ENCODE results near the gene C1QTNF8. TPM values are rescaled to one million over a fixed set of nuclear protein-coding genes. Genes with fewer than 3 reads are reported as not detected.

The C1QTNF8 gene
- total and polyA plus RNA-seq, 4 donors = not detected

DNA sequence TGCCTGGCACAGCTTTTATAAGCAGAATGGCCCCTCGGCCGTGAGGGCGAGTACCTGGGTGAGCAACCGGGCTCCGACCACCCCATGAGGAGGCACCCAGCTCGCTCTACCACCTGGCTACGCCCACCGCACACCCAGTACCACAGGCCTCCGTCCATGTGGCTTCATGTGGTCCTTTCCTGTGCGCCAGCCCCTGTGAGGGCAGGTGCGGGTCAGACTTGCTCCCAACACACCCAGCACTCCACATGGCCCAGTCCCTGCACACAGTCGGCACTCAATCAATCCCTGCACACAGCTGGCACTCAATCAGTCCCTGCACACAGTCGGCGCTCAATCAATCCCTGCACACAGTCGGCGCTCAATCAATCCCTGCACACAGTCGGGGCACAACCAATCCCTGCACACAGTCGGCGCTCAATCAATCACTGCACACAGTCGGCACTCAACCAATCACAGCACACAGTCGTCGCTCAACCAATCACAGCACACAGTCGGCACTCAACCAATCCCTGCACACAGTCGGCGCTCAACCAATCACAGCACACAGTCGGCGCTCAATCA lies 4.0 kb downstream of the C1QTNF8 start:
- DNase-seq (ENCODE audit: low spot score) = no peak
- peaks cover 5 to 14% (median 8%) of the 10 kb centered on the region in 4 donors for H3K4me1 ChIP-seq (ENCODE audit: control insufficient read depth in 4 of 4, insufficient read depth in 4 of 4, low read length in 3 of 4)
- no peaks in the 10 kb centered on the region for H3K9me3 ChIP-seq (ENCODE audit: control insufficient read depth in 4 of 4, low read length in 3 of 4)
- H3K27me3 ChIP-seq (ENCODE audit: control insufficient read depth in 4 of 4, insufficient read depth in 4 of 4, low read length in 3 of 4) = peaks cover 0 to 2% (median 0%) of the 10 kb centered on the region in 4 donors
- no peaks in the 10 kb centered on the region for H3K36me3 ChIP-seq (ENCODE audit: control insufficient read depth in 4 of 4, insufficient read depth in 3 of 4, low read depth in 1 of 4, low read length in 3 of 4)
- 97% methylated on average over 27 of the region's 27 CpGs for WGBS
- no peak for TF ChIP-seq EGR1 (IDR thresholded peaks at IDR 0.05; ENCODE audit: low read depth in 2 of 2)
- TF ChIP-seq RXRA (IDR thresholded peaks at IDR 0.05) = no peak
- no peak overlapping the region for H3K4me3 ChIP-seq (ENCODE audit: low read depth in 1 of 3, low read length in 3 of 3)
- H3K9ac ChIP-seq (ENCODE audit: low read depth in 1 of 2, low read length in 2 of 2) = no peak overlapping the region
- no peak overlapping the region for H3K27ac ChIP-seq (ENCODE audit: low read depth in 1 of 2, low read length in 2 of 2)

DNA sequence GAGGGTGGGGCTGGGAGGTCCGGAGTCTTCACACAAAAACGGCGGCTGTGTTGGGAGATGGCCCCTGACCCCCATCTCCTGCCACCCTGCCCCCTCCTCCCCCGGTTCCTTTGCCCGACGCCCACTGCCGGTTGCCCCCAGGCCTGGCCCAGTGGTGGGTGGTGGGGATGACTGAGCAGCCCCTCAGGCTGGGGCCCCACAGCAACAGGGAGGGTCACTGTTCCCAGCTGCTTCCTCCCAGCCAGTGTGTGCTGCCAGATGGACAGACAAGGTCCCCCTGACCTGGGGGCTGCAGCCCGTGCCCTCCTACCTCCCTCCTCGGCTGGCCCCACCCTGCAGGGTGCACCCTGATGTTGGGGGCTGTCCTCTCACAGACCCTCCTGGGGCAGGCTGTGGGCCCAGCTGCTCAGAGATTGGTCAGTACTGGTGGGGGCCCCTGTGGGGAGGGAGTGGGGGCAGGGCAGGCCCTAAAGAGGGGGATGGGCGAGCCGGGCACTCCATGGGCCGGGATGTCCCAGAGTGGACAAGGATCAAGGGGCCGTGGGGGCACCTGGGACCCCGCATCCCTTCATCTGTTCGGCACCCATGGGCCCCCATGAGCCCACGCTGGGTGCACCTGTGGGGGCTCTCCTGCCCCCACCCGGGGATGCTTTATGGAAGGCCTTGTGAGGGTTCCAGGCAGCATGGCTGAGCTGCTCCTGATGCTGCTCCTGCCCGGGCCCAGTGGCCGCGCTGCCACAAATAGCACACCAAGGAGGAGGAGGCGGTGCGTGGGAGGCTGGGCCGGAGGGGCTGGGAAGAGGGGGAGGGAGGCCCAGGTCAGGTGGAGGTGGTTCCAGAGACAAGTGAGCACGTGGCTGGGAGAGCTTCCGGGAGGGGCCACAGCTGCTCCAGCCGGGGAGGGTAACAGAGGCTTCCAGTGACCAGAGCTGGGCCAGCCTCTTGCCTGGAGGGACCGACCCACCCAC lies 5.1 kb downstream of the C1QTNF8 start:
- 41% methylated on average over 27 of the region's 27 CpGs for WGBS
- Histone ChIP-seq H3K27me3 (ENCODE audit: control insufficient read depth in 4 of 4, insufficient read depth in 4 of 4, low read length in 3 of 4) (peaks cover 0 to 2% (median 0%) of the 10 kb centered on the region in 4 donors), H3K4me3 (ENCODE audit: low read depth in 1 of 3, low read length in 3 of 3) (no peak overlapping the region), H3K27ac (ENCODE audit: low read depth in 1 of 2, low read length in 2 of 2) (no peak overlapping the region), H3K9me3 (ENCODE audit: control insufficient read depth in 4 of 4, low read length in 3 of 4) (peaks cover 0 to under 1% (median 0%) of the 10 kb centered on the region in 4 donors), H3K4me1 (ENCODE audit: control insufficient read depth in 4 of 4, insufficient read depth in 4 of 4, low read length in 3 of 4) (peaks cover 5 to 14% (median 8%) of the 10 kb centered on the region in 4 donors), H3K36me3 (ENCODE audit: control insufficient read depth in 4 of 4, insufficient read depth in 3 of 4, low read depth in 1 of 4, low read length in 3 of 4) (no peaks in the 10 kb centered on the region), H3K9ac (ENCODE audit: low read depth in 1 of 2, low read length in 2 of 2) (no peak overlapping the region)
- DNase-seq (ENCODE audit: low spot score) = no peak
- TF ChIP-seq GABPA (IDR thresholded peaks at IDR 0.05 in 1 of 2, conservative IDR thresholded peaks at IDR 0.05 in 1 of 2) (no peak), FOXA2 (IDR thresholded peaks at IDR 0.05) (no peak), HNF4G (IDR thresholded peaks at IDR 0.05) (no peak), HNF4A (conservative IDR thresholded peaks at IDR 0.05) (no peak), TAF1 (conservative IDR thresholded peaks at IDR 0.05) (no peak), FOXA1 (IDR thresholded peaks at IDR 0.05) (no peak), NR2F2 (IDR thresholded peaks at IDR 0.05) (no peak)
- TF ChIP-seq, protein P1, sequence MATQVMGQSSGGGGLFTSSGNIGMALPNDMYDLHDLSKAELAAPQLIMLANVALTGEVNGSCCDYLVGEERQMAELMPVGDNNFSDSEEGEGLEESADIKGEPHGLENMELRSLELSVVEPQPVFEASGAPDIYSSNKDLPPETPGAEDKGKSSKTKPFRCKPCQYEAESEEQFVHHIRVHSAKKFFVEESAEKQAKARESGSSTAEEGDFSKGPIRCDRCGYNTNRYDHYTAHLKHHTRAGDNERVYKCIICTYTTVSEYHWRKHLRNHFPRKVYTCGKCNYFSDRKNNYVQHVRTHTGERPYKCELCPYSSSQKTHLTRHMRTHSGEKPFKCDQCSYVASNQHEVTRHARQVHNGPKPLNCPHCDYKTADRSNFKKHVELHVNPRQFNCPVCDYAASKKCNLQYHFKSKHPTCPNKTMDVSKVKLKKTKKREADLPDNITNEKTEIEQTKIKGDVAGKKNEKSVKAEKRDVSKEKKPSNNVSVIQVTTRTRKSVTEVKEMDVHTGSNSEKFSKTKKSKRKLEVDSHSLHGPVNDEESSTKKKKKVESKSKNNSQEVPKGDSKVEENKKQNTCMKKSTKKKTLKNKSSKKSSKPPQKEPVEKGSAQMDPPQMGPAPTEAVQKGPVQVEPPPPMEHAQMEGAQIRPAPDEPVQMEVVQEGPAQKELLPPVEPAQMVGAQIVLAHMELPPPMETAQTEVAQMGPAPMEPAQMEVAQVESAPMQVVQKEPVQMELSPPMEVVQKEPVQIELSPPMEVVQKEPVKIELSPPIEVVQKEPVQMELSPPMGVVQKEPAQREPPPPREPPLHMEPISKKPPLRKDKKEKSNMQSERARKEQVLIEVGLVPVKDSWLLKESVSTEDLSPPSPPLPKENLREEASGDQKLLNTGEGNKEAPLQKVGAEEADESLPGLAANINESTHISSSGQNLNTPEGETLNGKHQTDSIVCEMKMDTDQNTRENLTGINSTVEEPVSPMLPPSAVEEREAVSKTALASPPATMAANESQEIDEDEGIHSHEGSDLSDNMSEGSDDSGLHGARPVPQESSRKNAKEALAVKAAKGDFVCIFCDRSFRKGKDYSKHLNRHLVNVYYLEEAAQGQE (IDR thresholded peaks at IDR 0.05) = no peak
- TF ChIP-seq, protein P2, sequence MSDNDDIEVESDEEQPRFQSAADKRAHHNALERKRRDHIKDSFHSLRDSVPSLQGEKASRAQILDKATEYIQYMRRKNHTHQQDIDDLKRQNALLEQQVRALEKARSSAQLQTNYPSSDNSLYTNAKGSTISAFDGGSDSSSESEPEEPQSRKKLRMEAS (IDR thresholded peaks at IDR 0.05) = no peak
- TF ChIP-seq, protein P3, sequence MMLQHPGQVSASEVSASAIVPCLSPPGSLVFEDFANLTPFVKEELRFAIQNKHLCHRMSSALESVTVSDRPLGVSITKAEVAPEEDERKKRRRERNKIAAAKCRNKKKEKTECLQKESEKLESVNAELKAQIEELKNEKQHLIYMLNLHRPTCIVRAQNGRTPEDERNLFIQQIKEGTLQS (IDR thresholded peaks at IDR 0.05) = no peak

Measured in liver (tissue), 9 donors.